H54 (cell line): ENCODE results near the gene STOX2.

Source experiments
- DNase-seq: peaks from one replicate; pipeline ENCODE4 v3.0.0; 2011; ENCODE audit warnings: low spot score, mixed read lengths; ENCODE audit not compliant: insufficient read length
- FAIRE-seq: peaks from 3 replicates; lab custom pipeline; 2011; peaks lifted over from hg19 to GRCh38; lab: Jason Lieb, UNC
- POLR2A ChIP-seq: IDR thresholded peaks from 2 replicates; pipeline ENCODE4 v1.6.1; 2011; ENCODE audit warnings: low read depth, mild to moderate bottlenecking, low read length

STOX2 gene

GRCh38 chr4:184059099-184059498 is 154.0 kb downstream of the STOX2 start:
- FAIRE-seq = no peak
- no peak for TF ChIP-seq POLR2A
- DNase-seq = no peak

DNA sequence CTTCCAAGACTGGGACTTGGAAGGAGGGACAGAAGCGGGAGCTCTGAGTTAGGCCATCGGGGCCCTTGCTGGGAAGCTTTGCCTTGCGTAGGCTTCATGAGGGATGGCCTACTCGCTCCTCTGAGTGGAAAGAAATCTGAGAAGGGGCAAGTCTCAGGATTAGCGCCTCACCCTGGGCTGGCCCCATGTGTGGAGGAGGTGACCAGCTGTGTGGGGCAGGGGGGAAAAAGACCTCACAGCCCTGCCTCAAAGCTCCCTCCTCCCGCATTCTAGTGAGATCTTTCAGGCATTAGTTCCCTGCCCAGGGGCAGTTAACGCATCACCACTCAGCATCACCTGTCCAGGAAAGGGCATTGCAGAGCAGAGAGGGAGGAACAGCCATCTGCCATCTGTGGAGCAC is 156.5 kb downstream of the STOX2 start:
- DNase-seq (no peak), FAIRE-seq (no peak)
- no peak for TF ChIP-seq POLR2A

GRCh38 chr4:184062769-184063168 is 157.7 kb downstream of the STOX2 start:
- no peak for TF ChIP-seq POLR2A
- DNase-seq (no peak), FAIRE-seq (no peak)

GRCh38 chr4:184064877-184065276 is 159.8 kb downstream of the STOX2 start:
- no peak for DNase-seq
- no peak for TF ChIP-seq POLR2A
- no peak for FAIRE-seq

GRCh38 chr4:184066584-184067300 is 161.6 kb downstream of the STOX2 start:
- no peak for DNase-seq
- no peak for TF ChIP-seq POLR2A
- FAIRE-seq = no peak

- no peak for DNase-seq
- no peak for FAIRE-seq
- no peak for TF ChIP-seq POLR2A
These were observed 162.9 kb downstream of the STOX2 start for GRCh38 chr4:184067931-184068554.
